GM23338 (cell line): ENCODE data around the gene GPATCH1. TPM values are rescaled to one million over a fixed set of nuclear protein-coding genes. Genes with fewer than 3 reads are reported as not detected.

Source experiments
- ATAC-seq: fragments of 200-7000 bp; cut with Tn5 transposase; 3 replicates; pipeline ENCODE4 v1.9.1; 2020
- DNase-seq: peaks from one replicate; pipeline ENCODE4 v3.0.0-alpha.2; 2015; ENCODE audit warnings: low spot score
- H2AFZ ChIP-seq: fragments of 200-600 bp; sonication (generic); 2 replicates; pipeline ENCODE4 v1.8.0; 2016; ENCODE audit warnings: antibody characterized with exemption, mild to moderate bottlenecking, moderate library complexity
- H3F3A ChIP-seq: fragments of 200-600 bp; sonication (generic); replicated peaks from 2 replicates; pipeline ENCODE4 v1.8.0; 2017; ENCODE audit warnings: antibody characterized with exemption, mixed run types, low read depth
- H3K27ac ChIP-seq: fragments of 200-600 bp; sonication (generic); 2 replicates; pipeline ENCODE4 v1.6.1; 2016; ENCODE audit warnings: low read depth
- H3K27me3 ChIP-seq: fragments of 200-600 bp; sonication (generic); 2 replicates; pipeline ENCODE4 v1.8.0; 2016; ENCODE audit warnings: mild to moderate bottlenecking, mixed run types, moderate library complexity; ENCODE audit not compliant: insufficient read depth
- H3K36me3 ChIP-seq: fragments of 200-600 bp; sonication (generic); 2 replicates; pipeline ENCODE4 v1.8.0; 2016; ENCODE audit warnings: mild to moderate bottlenecking; ENCODE audit not compliant: insufficient read depth
- H3K4me1 ChIP-seq: fragments of 200-600 bp; sonication (generic); 2 replicates; pipeline ENCODE4 v1.8.0; 2016; ENCODE audit warnings: mild to moderate bottlenecking, moderate library complexity; ENCODE audit not compliant: insufficient read depth
- H3K4me2 ChIP-seq: fragments of 200-600 bp; sonication (generic); 2 replicates; pipeline ENCODE4 v1.7.1; 2017; ENCODE audit warnings: mixed run types
- H3K4me3 ChIP-seq: fragments of 200-600 bp; sonication (generic); 2 replicates; pipeline ENCODE4 v1.6.1; 2016; ENCODE audit warnings: mixed run types
- H3K79me2 ChIP-seq: fragments of 200-600 bp; sonication (generic); replicated peaks from 2 replicates; pipeline ENCODE4 v1.8.0; 2017; ENCODE audit warnings: mild to moderate bottlenecking; ENCODE audit not compliant: insufficient read depth
- H3K9me2 ChIP-seq: fragments of 200-600 bp; sonication (generic); 2 replicates; pipeline ENCODE4 v1.8.0; 2017; ENCODE audit not compliant: insufficient read depth
- H4K20me1 ChIP-seq: fragments of 200-600 bp; sonication (generic); replicated peaks from 2 replicates; pipeline ENCODE4 v1.8.0; 2017; ENCODE audit warnings: mild to moderate bottlenecking; ENCODE audit not compliant: insufficient read depth
- H3K27ac Mint-ChIP-seq: 2 replicates; pipeline ENCODE4 v1.8.0; 2020; ENCODE audit warnings: inconsistent platforms, mild to moderate bottlenecking, moderate library complexity, mixed read lengths
- H3K27me3 Mint-ChIP-seq: 3 replicates; pipeline ENCODE4 v1.8.0; 2022; ENCODE audit warnings: low read depth, mild to moderate bottlenecking, moderate library complexity, mixed read lengths, inconsistent platforms; ENCODE audit not compliant: insufficient read depth, poor library complexity
- H3K36me3 Mint-ChIP-seq: 3 replicates; pipeline ENCODE4 v1.8.0; 2021; ENCODE audit warnings: low read depth, mild to moderate bottlenecking, inconsistent platforms, moderate library complexity, mixed read lengths
- H3K4me1 Mint-ChIP-seq: 3 replicates; pipeline ENCODE4 v1.8.0; 2020; ENCODE audit warnings: mild to moderate bottlenecking, inconsistent platforms, mixed read lengths
- H3K4me3 Mint-ChIP-seq: 3 replicates; pipeline ENCODE4 v1.8.0; 2021; ENCODE audit warnings: moderate library complexity, mild to moderate bottlenecking, inconsistent platforms, mixed read lengths
- H3K9me3 Mint-ChIP-seq: 3 replicates; pipeline ENCODE4 v1.8.0; 2020; ENCODE audit warnings: moderate library complexity, mild to moderate bottlenecking, inconsistent platforms, mixed read lengths
- EZH2 ChIP-seq: fragments of 200-600 bp; sonication (generic); IDR thresholded peaks from one replicate; pipeline ENCODE4 v1.8.0; 2017; ENCODE audit warnings: antibody characterized with exemption, mild to moderate bottlenecking, low read depth; ENCODE audit not compliant: unreplicated experiment
- JUNB ChIP-seq: IDR thresholded peaks from one replicate; pipeline ENCODE4 v1.6.1; 2016; ENCODE audit warnings: antibody characterized with exemption; ENCODE audit not compliant: unreplicated experiment
- NANOG ChIP-seq: IDR thresholded peaks from 2 replicates; pipeline ENCODE4 v1.6.1; 2016; ENCODE audit warnings: antibody characterized with exemption, borderline replicate concordance
- POLR2AphosphoS5 ChIP-seq: IDR thresholded peaks from 2 replicates; pipeline ENCODE4 v1.6.1; 2016; ENCODE audit warnings: antibody characterized with exemption, low read depth
- REST ChIP-seq: IDR thresholded peaks from one replicate; pipeline ENCODE4 v1.6.1; 2018; ENCODE audit warnings: antibody characterized with exemption; ENCODE audit not compliant: unreplicated experiment
- ZNF462 ChIP-seq: fragments of 250-450 bp; sonication (Bioruptor Pico); IDR thresholded peaks from 2 replicates; pipeline ENCODE4 v1.5.0; 2020; ENCODE audit warnings: mild to moderate bottlenecking, moderate library complexity
- polyA plus RNA-seq: library from polyadenylated mRNA; unstranded; fragments of >200 nt; fragmentation: Nextera tagmentation; extraction: Ambion mirVana; gene quantifications from 2 replicates; pipeline ENCODE4 v1.2.1, GENCODE V29; 2016
- total RNA-seq: library from RNA; depleted of rRNA; stranded (reverse); fragments of >200 nt; shearing (Covaris generic); gene quantifications from 2 replicates; pipeline ENCODE4 v1.2.3, GENCODE V29; 2014

GPATCH1 gene
- total and polyA plus RNA-seq, 2 experiments from 2014 or later, result 12.0 to 13.6 TPM

- ATAC-seq, result peak; percentile 84
- peak within 1 kb of the TSS; percentile 90 for H3K4me2 ChIP-seq
- peak within 1 kb of the TSS; percentile 87 for H3K4me3 ChIP-seq
- peaks cover 9% of the 10 kb centered on the region for H4K20me1 ChIP-seq
- H3K4me1 ChIP-seq, result peaks cover 6% of the 10 kb centered on the region
- Mint-ChIP-seq H3K27ac (no peak within 1 kb of the TSS), H3K9me3 (no peaks in the 10 kb centered on the region), H3K27me3 (peaks cover 18% of the 10 kb centered on the region), H3K4me3 (peak within 1 kb of the TSS; percentile 88), H3K4me1 (peaks cover 10% of the 10 kb centered on the region), H3K36me3 (no peaks in the 10 kb centered on the region)
- peak; percentile 80 for DNase-seq
- peak within 1 kb of the TSS; percentile 98 for H2AFZ ChIP-seq
- H3K36me3 ChIP-seq, result no peaks in the 10 kb centered on the region
- no peaks in the 10 kb centered on the region; the same call in 1 of the 2 replicates for H3F3A ChIP-seq
- H3K27ac ChIP-seq, result no peak within 1 kb of the TSS
- H3K9me2 ChIP-seq, result no peaks in the 10 kb centered on the region
- TF ChIP-seq REST, result no peak
- TF ChIP-seq JUNB, result no peak
- no peak for TF ChIP-seq ZNF462 (CRISPR knock-in tag)
- no peak for TF ChIP-seq EZH2
- TF ChIP-seq POLR2AphosphoS5, result peak; percentile 86
- no peak for TF ChIP-seq NANOG
- peaks cover 19% of the 10 kb centered on the region for H3K27me3 ChIP-seq
- peaks cover 37% of the 10 kb centered on the region for H3K79me2 ChIP-seq
Measured at GRCh38 chr19:33064792-33065550, 16.0 kb upstream of the GPATCH1 start, which contains the start of gene RHPN2. RHPN2 (minus strand) TSS chr19:33064888; CDS start chr19:33064852, 36 bp downstream.
